H1 (cell line): Measurements from ENCODE around the gene CHDH. TPM values are rescaled to one million over a fixed set of nuclear protein-coding genes. Genes with fewer than 3 reads are reported as not detected.

ENCODE experiments used
- EP300 ChIP-seq, 2 experiments: IDR thresholded peaks; 1 replicate in 1 of 2; 2 replicates in 1 of 2; pipeline ENCODE4 v1.6.1; 2011 to 2012; ENCODE audit warnings: low read depth in 2 of 2, low read length in 2 of 2, mild to moderate bottlenecking in 2 of 2, borderline replicate concordance in 1 of 2, inconsistent platforms in 1 of 2, moderate library complexity in 1 of 2
- HDAC2 ChIP-seq, 2 experiments: fragments of 300-600 bp in 1 of 2; sonication (generic) in 1 of 2; IDR thresholded peaks; 2 replicates each; pipeline ENCODE4 v1.6.1; 2011 to 2012; ENCODE audit warnings: low read depth in 2 of 2, low read length in 2 of 2, mild to moderate bottlenecking in 2 of 2, moderate library complexity in 2 of 2, borderline replicate concordance in 1 of 2, inconsistent platforms in 1 of 2
- RAD21 ChIP-seq, 2 experiments: IDR thresholded peaks in 1 of 2; conservative IDR thresholded peaks in 1 of 2; 2 replicates each; pipeline ENCODE4 v1.6.1; 2011; ENCODE audit warnings: low read depth in 2 of 2, low read length in 2 of 2, improper control_type of control experiment in 1 of 2, inconsistent platforms in 1 of 2, mild to moderate bottlenecking in 1 of 2, moderate library complexity in 1 of 2
- polyA plus RNA-seq, 7 experiments: library from polyadenylated mRNA; depleted of rRNA in 3 of 7; stranded (reverse) in 5 of 7; unstranded in 2 of 7; fragments of >200 nt in 5 of 7; fragments of 200-250 nt in 2 of 7; gene quantifications; 1 replicate in 5 of 7; 2 replicates in 1 of 7; 4 replicates in 1 of 7; pipeline versions ENCODE4 v1.2.1 to v1.2.3, GENCODE V29; 2011 to 2013; ENCODE audit warnings: missing spikeins in 2 of 7, mixed read lengths in 2 of 7
- total RNA-seq: library from RNA; stranded (reverse); fragmentation: NEBNext Ultra II Directional; extraction: Animal tissue kit (Norgen Biotek cat#: 25700); gene quantifications from 2 replicates; pipeline ENCODE4 v1.2.1, GENCODE V29; 2021
- TF ChIP-seq, protein P1 (sequence below): IDR thresholded peaks from 2 replicates; pipeline ENCODE4 v1.6.1; 2012; ENCODE audit warnings: low read length, inconsistent platforms

The CHDH gene
- total and polyA plus RNA-seq, 2 of the 8 experiments (the other 6 are each of a cell fraction or from before 2014, with no cell fraction given), result 4.9 to 10.3 TPM

DNA sequence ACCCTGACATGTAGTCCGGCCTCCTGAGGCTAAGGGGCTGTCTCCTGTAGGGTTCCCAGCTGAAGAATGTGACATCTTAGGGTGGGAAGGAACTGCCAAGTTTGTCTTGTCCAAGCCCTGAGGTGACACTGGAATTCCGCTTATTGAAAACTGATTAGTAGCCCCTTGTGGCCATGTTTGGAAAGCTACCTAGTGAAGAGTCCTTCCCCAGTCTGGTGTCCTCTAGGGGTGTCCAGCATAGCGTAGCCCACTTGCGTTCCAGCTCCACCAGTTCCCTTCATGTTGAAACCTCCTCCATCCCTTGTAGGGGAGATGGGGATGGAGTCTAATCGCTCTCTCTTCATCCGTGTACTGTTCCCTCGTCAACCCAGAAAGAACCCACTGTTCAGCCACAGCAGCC lies 79.5 kb downstream of the CHDH start (continued):
- TF ChIP-seq, protein P1, sequence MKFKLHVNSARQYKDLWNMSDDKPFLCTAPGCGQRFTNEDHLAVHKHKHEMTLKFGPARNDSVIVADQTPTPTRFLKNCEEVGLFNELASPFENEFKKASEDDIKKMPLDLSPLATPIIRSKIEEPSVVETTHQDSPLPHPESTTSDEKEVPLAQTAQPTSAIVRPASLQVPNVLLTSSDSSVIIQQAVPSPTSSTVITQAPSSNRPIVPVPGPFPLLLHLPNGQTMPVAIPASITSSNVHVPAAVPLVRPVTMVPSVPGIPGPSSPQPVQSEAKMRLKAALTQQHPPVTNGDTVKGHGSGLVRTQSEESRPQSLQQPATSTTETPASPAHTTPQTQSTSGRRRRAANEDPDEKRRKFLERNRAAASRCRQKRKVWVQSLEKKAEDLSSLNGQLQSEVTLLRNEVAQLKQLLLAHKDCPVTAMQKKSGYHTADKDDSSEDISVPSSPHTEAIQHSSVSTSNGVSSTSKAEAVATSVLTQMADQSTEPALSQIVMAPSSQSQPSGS, result no peak
- TF ChIP-seq HDAC2 (IDR thresholded peaks at IDR 0.05; ENCODE audit: borderline replicate concordance in 1 of 2, low read depth in 2 of 2, low read length in 2 of 2) (no peak), RAD21 (IDR thresholded peaks at IDR 0.05 in 1 of 2, conservative IDR thresholded peaks at IDR 0.05 in 1 of 2; ENCODE audit: low read depth in 2 of 2, low read length in 2 of 2) (peak in 1 of 2 experiments; percentile 3; a peak in 1 of 4 replicates), EP300 (IDR thresholded peaks at IDR 0.05; ENCODE audit: borderline replicate concordance in 1 of 2, low read depth in 2 of 2, low read length in 2 of 2) (no peak)
